ENCODE measurements around the gene CETP.
A peak's percentile ranks its signal among the peaks of the same experiment; 100 is the strongest.
"Not testable (repeated sequence)": the region's sequence is repeated elsewhere in the genome, so short reads cannot be mapped to it uniquely, and the experiment has no call there.

CETP gene

GRCh38 chr16:56987692-56988091, 25.9 kb downstream of the CETP start:
- DNase-seq (ENCODE audit: low read depth): no peak
- TF ChIP-seq CTCF (IDR thresholded peaks at IDR 0.05; ENCODE audit: control insufficient read depth, extremely low read depth, insufficient read depth): no peak
- H3K4me3 ChIP-seq (ENCODE audit: low read depth, low read length): no peak overlapping the region

- no peak for TF ChIP-seq CTCF (IDR thresholded peaks at IDR 0.05; ENCODE audit: control insufficient read depth, extremely low read depth, insufficient read depth)
- H3K4me3 ChIP-seq (ENCODE audit: low read depth, low read length): no peak overlapping the region
- DNase-seq (ENCODE audit: low read depth): no peak
Measured at GRCh38 chr16:56988161-56988947, 26.6 kb downstream of the CETP start.

GRCh38 chr16:56988948-56989945, 27.5 kb downstream of the CETP start, which contains the start of gene NLRC5:
Gene NLRC5, plus strand, starts transcription at chr16:56989557. Its CDS starts 31,156 bp downstream, at chr16:57020713.
- peak within 1 kb of the TSS; percentile 71 for H3K4me3 ChIP-seq (ENCODE audit: low read depth, low read length)
- no peak for TF ChIP-seq CTCF (IDR thresholded peaks at IDR 0.05; ENCODE audit: control insufficient read depth, extremely low read depth, insufficient read depth)
- peak; percentile 32 for DNase-seq (ENCODE audit: low read depth)

- H3K4me3 ChIP-seq (ENCODE audit: low read depth, low read length): peak overlapping the region; percentile 71
Measured at GRCh38 chr16:56989988-56990387, 28.2 kb downstream of the CETP start.

GRCh38 chr16:56990407-56991286, 28.9 kb downstream of the CETP start:
- no peak for TF ChIP-seq CTCF (IDR thresholded peaks at IDR 0.05; ENCODE audit: control insufficient read depth, extremely low read depth, insufficient read depth)
- DNase-seq (ENCODE audit: low read depth): no peak
- no peak overlapping the region; the same call in 1 of the 2 replicates for H3K4me3 ChIP-seq (ENCODE audit: low read depth, low read length)

More at GRCh38 chr16:56989988-56990387, 28.2 kb downstream of the CETP start:
- no peak for DNase-seq (ENCODE audit: low read depth)
- no peak for TF ChIP-seq CTCF (IDR thresholded peaks at IDR 0.05; ENCODE audit: control insufficient read depth, extremely low read depth, insufficient read depth)

GRCh38 chr16:56992431-56992830, 30.7 kb downstream of the CETP start:
- not testable (repeated sequence) for DNase-seq (ENCODE audit: low read depth); H3K4me3 ChIP-seq (ENCODE audit: low read depth, low read length)
